K562 (cell line): ENCODE measurements around the gene EPS8L1. TPM values are rescaled to one million over a fixed set of nuclear protein-coding genes. Genes with fewer than 3 reads are reported as not detected.

Source experiments
- ATAC-seq: fragments of 200-7000 bp; cut with Tn5 transposase; 3 replicates; pipeline ENCODE4 v1.9.1; 2020; ENCODE audit warnings: moderate library complexity
- BruUV-seq: library from RNA; stranded (reverse); fragments of 400-500 nt; replicated peaks from 2 replicates; lab custom pipeline; 2021; lab: Mats Ljungman, UMichigan
- CTCF ChIA-PET: fragments of 300-600 bp; formaldehyde crosslinking; extraction: SDS; loops from one replicate; lab custom pipeline; 2021; ENCODE audit warnings: low intra/inter-chr PET ratio; lab: Yijun Ruan, JAX
- POLR2A ChIA-PET: fragments of 300-600, 350-650 bp; sonication (Branson Sonifier 250); formaldehyde crosslinking; extraction: SDS; loops from one replicate; lab custom pipeline; 2021; ENCODE audit warnings: antibody characterized with exemption, inconsistent platforms; lab: Yijun Ruan, JAX
- DNase-seq, 4 experiments: peaks; one replicate each; pipeline versions ENCODE4 v3.0.0 to v3.0.0-alpha.2; 2011 to 2018; ENCODE audit warnings: low spot score in 3 of 4, mixed read lengths in 3 of 4; ENCODE audit errors: extremely low read depth in 1 of 4
- FAIRE-seq: peaks from 2 replicates; lab custom pipeline; 2011; peaks lifted over from hg19 to GRCh38; lab: Jason Lieb, UNC
- H2AFZ ChIP-seq: 2 replicates; pipeline ENCODE4 v1.6.0; 2011; ENCODE audit warnings: low read depth, low read length, control low read depth, inconsistent platforms
- H3K27ac ChIP-seq: fragments of 200-600 bp; 3 replicates; pipeline ENCODE4 v1.8.0; 2011; ENCODE audit warnings: low read depth, mild to moderate bottlenecking, control low read depth, inconsistent platforms, low read length, moderate library complexity, mixed read lengths; ENCODE audit errors: extremely low read depth
- H3K27me3 ChIP-seq, 2 experiments: fragments of 300-600 bp in 1 of 2; 2 replicates in 1 of 2; 3 replicates in 1 of 2; pipeline versions ENCODE4 v1.6.0 to v1.8.0; 2011; ENCODE audit warnings: inconsistent platforms in 2 of 2, low read length in 2 of 2, mild to moderate bottlenecking in 1 of 2, mixed read lengths in 1 of 2, moderate library complexity in 1 of 2; ENCODE audit not compliant: control insufficient read depth in 2 of 2, insufficient read depth in 2 of 2
- H3K36me3 ChIP-seq: fragments of 300-600 bp; 3 replicates; pipeline ENCODE4 v1.8.0; 2011; ENCODE audit warnings: mild to moderate bottlenecking, low read length, inconsistent platforms; ENCODE audit not compliant: control insufficient read depth, insufficient read depth
- H3K4me1 ChIP-seq, 2 experiments: fragments of 200-600 bp in 1 of 2; replicated peaks in 1 of 2; 2 replicates in 1 of 2; 3 replicates in 1 of 2; pipeline versions ENCODE4 v1.5.1 to v1.8.0; 2011; ENCODE audit warnings: inconsistent platforms in 2 of 2, low read length in 2 of 2, mild to moderate bottlenecking in 1 of 2, mixed read lengths in 1 of 2, moderate library complexity in 1 of 2; ENCODE audit not compliant: control insufficient read depth in 2 of 2, insufficient read depth in 2 of 2
- H3K4me2 ChIP-seq: 2 replicates; pipeline ENCODE4 v1.6.1; 2011; ENCODE audit warnings: low read length, control low read depth, inconsistent platforms, mixed read lengths; ENCODE audit not compliant: insufficient read depth
- H3K4me3 ChIP-seq: fragments of 200-600 bp; sonication (generic), shearing (Covaris generic); 2 replicates; pipeline ENCODE4 v1.5.1; 2016; ENCODE audit warnings: control low read depth, inconsistent platforms
- H3K79me2 ChIP-seq: fragments of 200-600 bp; 3 replicates; pipeline ENCODE4 v1.8.0; 2011; ENCODE audit warnings: low read length, inconsistent platforms; ENCODE audit not compliant: control insufficient read depth, insufficient read depth
- H3K9ac ChIP-seq, 2 experiments: 2 replicates each; pipeline versions ENCODE4 v1.6.0 to v1.6.1; 2011; ENCODE audit warnings: low read depth in 2 of 2, low read length in 2 of 2, control low read depth in 1 of 2, inconsistent platforms in 1 of 2, mild to moderate bottlenecking in 1 of 2, mixed read lengths in 1 of 2; ENCODE audit not compliant: insufficient read depth in 1 of 2
- H3K9me1 ChIP-seq: one replicate; pipeline ENCODE4 v1.6.0; 2011; ENCODE audit warnings: inconsistent platforms, mild to moderate bottlenecking, low read length, moderate library complexity; ENCODE audit not compliant: control insufficient read depth, insufficient read depth
- H3K9me3 ChIP-seq: replicated peaks from 2 replicates; pipeline ENCODE4 v1.5.1; 2011; ENCODE audit warnings: low read depth, low read length, inconsistent platforms; ENCODE audit not compliant: control insufficient read depth, insufficient read depth
- H4K20me1 ChIP-seq: replicated peaks from 2 replicates; pipeline ENCODE4 v1.6.1; 2011; ENCODE audit warnings: low read length, inconsistent platforms, mixed read lengths; ENCODE audit not compliant: control insufficient read depth, insufficient read depth
- MAZ ChIP-seq, 2 experiments: fragments of 450-650 bp in 1 of 2; sonication (generic) in 1 of 2; formaldehyde crosslinking; IDR thresholded peaks in 1 of 2; conservative IDR thresholded peaks in 1 of 2; 2 replicates each; pipeline versions ENCODE4 v1.4.0 to v1.5.0; 2020; ENCODE audit warnings: mild to moderate bottlenecking in 1 of 2, missing genetic modification reagents in 1 of 2
- ZNF655 ChIP-seq: fragments of 250-450 bp; sonication (Bioruptor Pico); IDR thresholded peaks from 2 replicates; pipeline ENCODE4 v1.5.0; 2021
- WGBS: fragments of 100-300 bp; shearing (Covaris generic); methylation state at CpG from one replicate; pipeline ENCODE4 v1.1.6; 2016; ENCODE audit warnings: low coverage, mixed read lengths; ENCODE audit not compliant: insufficient coverage; ENCODE audit errors: missing lambda C conversion rate; 5-methylcytosine and 5-hydroxymethylcytosine counted together
- in situ Hi-C: fragments of 300-500 bp; cut with MboI; formaldehyde crosslinking; loops from 4 replicates; pipeline ENCODE4 v1.15.0; 2018; ENCODE audit warnings: inconsistent platforms, mixed read lengths
- intact Hi-C: fragments of 100-400 bp; cut with micrococcal nuclease; formaldehyde crosslinking; loops from 2 replicates; pipeline ENCODE4 v1.14.2; 2022
- polyA plus RNA-seq, 8 experiments: library from polyadenylated mRNA; depleted of rRNA in 4 of 8; stranded (reverse) in 5 of 8; unstranded in 3 of 8; fragments of >200 nt; fragmentation: Nextera tagmentation in 2 of 8; fragmentation: Illumina TruSeq in 1 of 8; extraction: Ambion mirVana in 2 of 8; extraction: Trizol in 1 of 8; gene quantifications; 2 replicates each; pipeline versions ENCODE4 v1.2.1 to v1.2.3, GENCODE V29; 2011 to 2014; ENCODE audit warnings: inconsistent platforms in 1 of 8, missing spikeins in 1 of 8
- total RNA-seq, 7 experiments: library from RNA; depleted of rRNA in 6 of 7; stranded (reverse); fragments of >200 nt in 6 of 7; fragmentation: Illumina TruSeq in 2 of 7; extraction: Trizol in 2 of 7; gene quantifications; 2 replicates each; pipeline versions ENCODE4 v1.2.1 to v1.2.3, GENCODE V29; 2011 to 2021; ENCODE audit warnings: low replicate concordance in 1 of 7
- TF ChIP-seq, protein P1 (sequence below): sonication (generic); formaldehyde crosslinking; IDR thresholded peaks from 2 replicates; pipeline ENCODE4 v1.9.0; 2022; ENCODE audit warnings: mild to moderate bottlenecking, missing genetic modification reagents

The EPS8L1 gene
- total and polyA plus RNA-seq, 9 of the 15 experiments (the other 6 are each of a cell fraction or from before 2014, with no cell fraction given), result 0.35 to 22.1 (median 11.9) TPM

GRCh38 chr19:55132453-55133129, 56.9 kb downstream of the EPS8L1 start:
- no peak overlapping the region for H3K4me2 ChIP-seq
- FAIRE-seq (no peak), DNase-seq (no peak), ATAC-seq (no peak)
- peaks cover 41% of the 10 kb centered on the region; the same call in 2 of the 3 replicates for H3K36me3 ChIP-seq
- no peaks in the 10 kb centered on the region for H3K79me2 ChIP-seq
- H2AFZ ChIP-seq, result no peak overlapping the region
- no peaks in the 10 kb centered on the region; the same call in 1 of the 2 replicates for H4K20me1 ChIP-seq
- H3K9ac ChIP-seq, result no peak overlapping the region; a peak in 1 of 4 replicates
- TF ChIP-seq MAZ (CRISPR knock-in tag; conservative IDR thresholded peaks at IDR 0.05 in 1 of 2, IDR thresholded peaks at IDR 0.05 in 1 of 2) (no peak), ZNF655 (CRISPR knock-in tag) (no peak)
- TF ChIP-seq, protein P1, sequence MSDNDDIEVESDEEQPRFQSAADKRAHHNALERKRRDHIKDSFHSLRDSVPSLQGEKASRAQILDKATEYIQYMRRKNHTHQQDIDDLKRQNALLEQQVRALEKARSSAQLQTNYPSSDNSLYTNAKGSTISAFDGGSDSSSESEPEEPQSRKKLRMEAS (CRISPR knock-in tag), result no peak
- BruUV-seq, result no TSS peak
- CTCF ChIA-PET, result no interaction called here
- H3K27ac ChIP-seq, result no peak overlapping the region
- H3K9me1 ChIP-seq, result no peaks in the 10 kb centered on the region
- POLR2A ChIA-PET, result no interaction called here
- WGBS, result 94% methylated on average over 14 of the region's 14 CpGs
- intact Hi-C loops, result no loop called here
- no peaks in the 10 kb centered on the region for H3K9me3 ChIP-seq
- in situ Hi-C loops, result loop anchor here (25.0 kb wide), 1 partner anchor 505 kb away; the partner anchor contains the start of genes CCDC106, ZNF580 and ZNF581
- no peaks in the 10 kb centered on the region for H3K27me3 ChIP-seq
- H3K4me3 ChIP-seq, result no peak overlapping the region
- peaks cover 0 to 15% of the 10 kb centered on the region in 2 experiments; a peak in 3 of 5 replicates for H3K4me1 ChIP-seq
